T-helper 2 cell treated with Interferon-gamma antibody and Interleukin-4, amounts not matched to agents 5 μg/mL and 100 μg/mL, for 36 hours (primary cell): ENCODE measurements around the gene AHSG.

ENCODE experiments used
- DNase-seq: peaks from one replicate; pipeline ENCODE4 v3.0.0; 2021; ENCODE audit warnings: low spot score
- H3K27ac Mint-ChIP-seq: one replicate; pipeline ENCODE4 v1.8.0; 2021; ENCODE audit warnings: mild to moderate bottlenecking, mixed read lengths
- H3K27me3 Mint-ChIP-seq: one replicate; pipeline ENCODE4 v1.8.0; 2021; ENCODE audit warnings: low read depth, mixed read lengths
- H3K36me3 Mint-ChIP-seq: one replicate; pipeline ENCODE4 v1.8.0; 2021; ENCODE audit warnings: low read depth, mixed read lengths
- H3K4me1 Mint-ChIP-seq: one replicate; pipeline ENCODE4 v1.8.0; 2021; ENCODE audit warnings: low read depth, mixed read lengths
- H3K4me3 Mint-ChIP-seq: one replicate; pipeline ENCODE4 v1.8.0; 2022; ENCODE audit warnings: mild to moderate bottlenecking, moderate library complexity, mixed read lengths
- H3K9me3 Mint-ChIP-seq: one replicate; pipeline ENCODE4 v1.8.0; 2021; ENCODE audit warnings: mixed read lengths

AHSG gene

DNA sequence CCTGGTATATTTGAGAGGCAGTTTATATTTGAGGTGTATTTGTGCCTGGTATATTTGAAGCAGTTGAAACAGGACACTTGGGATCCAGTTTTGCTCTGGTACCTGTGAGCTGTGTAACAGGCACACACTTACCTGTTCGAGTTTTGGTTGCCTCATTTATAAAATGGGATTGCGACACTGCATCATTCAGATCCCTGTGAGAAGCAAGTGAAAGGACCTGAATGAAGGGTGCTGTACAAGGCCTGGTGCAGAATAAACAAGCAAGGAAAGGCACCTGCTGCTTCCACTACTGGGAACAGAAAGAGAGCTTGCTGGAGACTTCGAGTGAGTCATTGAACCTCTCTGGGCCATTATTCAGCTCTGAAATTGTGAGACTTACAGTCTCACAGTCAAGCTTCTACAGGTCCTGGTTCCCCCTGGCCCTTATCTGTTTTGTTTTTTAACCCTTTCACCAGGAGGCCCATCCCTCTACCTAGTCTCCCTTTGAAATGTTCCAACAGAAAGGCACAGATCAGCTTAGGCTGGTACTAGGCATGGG is 38.9 kb downstream of the AHSG start:
- H3K36me3 Mint-ChIP-seq, result no peaks in the 10 kb centered on the region
- no peak overlapping the region for H3K4me3 Mint-ChIP-seq
- no peak overlapping the region for H3K27ac Mint-ChIP-seq
- H3K27me3 Mint-ChIP-seq, result peaks cover 13% of the 10 kb centered on the region
- no peak for DNase-seq
- H3K9me3 Mint-ChIP-seq, result no peaks in the 10 kb centered on the region
- H3K4me1 Mint-ChIP-seq, result no peaks in the 10 kb centered on the region

GRCh38 chr3:186653080-186653707 is 40.3 kb downstream of the AHSG start:
- Mint-ChIP-seq H3K27me3 (peaks cover 20% of the 10 kb centered on the region), H3K4me3 (no peak overlapping the region), H3K4me1 (no peaks in the 10 kb centered on the region), H3K36me3 (no peaks in the 10 kb centered on the region), H3K9me3 (no peaks in the 10 kb centered on the region), H3K27ac (no peak overlapping the region)
- DNase-seq, result no peak

- DNase-seq, result no peak
- Mint-ChIP-seq H3K27me3 (peaks cover 25% of the 10 kb centered on the region), H3K36me3 (no peaks in the 10 kb centered on the region), H3K4me1 (no peaks in the 10 kb centered on the region), H3K9me3 (no peaks in the 10 kb centered on the region), H3K4me3 (no peak overlapping the region), H3K27ac (no peak overlapping the region)
Observed at GRCh38 chr3:186653984-186654383, 41.1 kb downstream of the AHSG start.

- Mint-ChIP-seq H3K27me3 (peaks cover 35% of the 10 kb centered on the region), H3K9me3 (no peaks in the 10 kb centered on the region), H3K36me3 (no peaks in the 10 kb centered on the region), H3K4me3 (no peak overlapping the region), H3K4me1 (no peaks in the 10 kb centered on the region), H3K27ac (no peak overlapping the region)
- no peak for DNase-seq
Observed at GRCh38 chr3:186663361-186664118, 50.7 kb downstream of the AHSG start.

DNA sequence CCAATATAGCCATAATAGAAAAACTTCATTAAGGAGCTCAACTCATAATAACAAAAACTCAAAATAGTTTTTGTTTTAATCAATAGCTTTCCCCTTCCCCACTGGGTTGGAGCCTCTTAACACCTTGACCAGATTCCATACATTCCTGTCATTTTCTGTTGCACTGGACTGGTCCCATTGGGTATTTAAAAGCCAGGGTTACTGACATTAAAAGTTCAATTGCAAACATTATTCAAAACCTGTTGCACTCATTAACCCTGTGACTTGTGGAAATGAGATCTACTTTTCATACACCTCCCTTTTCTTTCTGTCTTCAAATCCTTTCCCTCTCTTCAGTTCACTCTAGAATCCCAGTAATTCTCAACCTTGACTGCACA is 51.2 kb downstream of the AHSG start:
- Mint-ChIP-seq H3K4me3 (no peak overlapping the region), H3K27ac (no peak overlapping the region), H3K9me3 (no peaks in the 10 kb centered on the region), H3K4me1 (no peaks in the 10 kb centered on the region), H3K36me3 (no peaks in the 10 kb centered on the region), H3K27me3 (peaks cover 31% of the 10 kb centered on the region)
- no peak for DNase-seq

DNA sequence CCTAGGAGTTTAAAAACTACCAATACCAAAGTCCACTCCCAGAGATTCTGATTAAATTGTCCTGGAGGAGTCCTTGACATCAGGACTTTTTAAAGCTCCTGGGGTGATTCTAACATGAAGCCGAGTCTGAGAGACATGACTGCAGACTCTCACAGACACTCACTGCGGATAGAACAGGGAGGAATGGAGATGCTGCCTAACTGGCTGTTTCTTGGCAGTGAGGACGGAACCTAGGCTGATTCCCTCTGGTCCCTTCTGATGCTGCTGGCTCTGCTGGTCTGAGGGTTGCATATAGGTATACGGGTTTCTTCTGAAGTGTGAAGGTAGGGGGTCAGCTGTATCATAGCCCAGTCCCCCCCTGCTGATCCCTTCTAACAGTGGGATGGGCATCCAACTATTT is 51.6 kb downstream of the AHSG start:
- Mint-ChIP-seq H3K4me1 (peaks cover 4% of the 10 kb centered on the region), H3K36me3 (no peaks in the 10 kb centered on the region), H3K27me3 (peaks cover 27% of the 10 kb centered on the region), H3K9me3 (no peaks in the 10 kb centered on the region), H3K4me3 (no peak overlapping the region), H3K27ac (no peak overlapping the region)
- DNase-seq, result no peak

- Mint-ChIP-seq H3K27me3 (peaks cover 25% of the 10 kb centered on the region), H3K36me3 (no peaks in the 10 kb centered on the region), H3K4me1 (peaks cover 12% of the 10 kb centered on the region), H3K4me3 (no peak within 1 kb of the TSS), H3K27ac (no peak within 1 kb of the TSS), H3K9me3 (no peaks in the 10 kb centered on the region)
- no peak for DNase-seq
Observed at GRCh38 chr3:186665625-186666188, 52.8 kb downstream of the AHSG start, which contains the start of gene HRG. HRG (plus strand) TSS chr3:186666014; CDS start chr3:186666032, 18 bp downstream.

DNA sequence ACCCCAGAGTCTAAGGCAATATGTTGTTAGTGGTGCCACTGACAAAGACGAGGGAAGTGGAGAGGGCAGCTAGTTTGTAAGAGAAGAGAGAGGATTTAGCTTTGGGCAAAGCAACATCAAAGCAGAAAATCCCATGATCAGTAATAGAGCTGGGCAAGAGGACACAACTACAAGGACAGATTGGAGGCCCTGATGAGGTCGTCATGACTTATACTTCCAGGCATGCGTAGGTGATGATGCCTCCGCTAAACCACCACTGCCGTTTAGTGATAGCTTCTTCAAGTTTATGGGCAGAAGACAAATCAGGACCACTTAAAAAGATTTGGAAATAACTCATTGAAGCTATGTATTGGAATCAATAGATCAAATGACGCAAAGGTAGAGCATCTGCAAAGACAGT is 55.6 kb downstream of the AHSG start:
- H3K27ac Mint-ChIP-seq, result no peak overlapping the region
- peaks cover 12% of the 10 kb centered on the region for H3K4me1 Mint-ChIP-seq
- H3K36me3 Mint-ChIP-seq, result no peaks in the 10 kb centered on the region
- H3K9me3 Mint-ChIP-seq, result no peaks in the 10 kb centered on the region
- no peak for DNase-seq
- peaks cover 24% of the 10 kb centered on the region for H3K27me3 Mint-ChIP-seq
- H3K4me3 Mint-ChIP-seq, result no peak overlapping the region

DNA sequence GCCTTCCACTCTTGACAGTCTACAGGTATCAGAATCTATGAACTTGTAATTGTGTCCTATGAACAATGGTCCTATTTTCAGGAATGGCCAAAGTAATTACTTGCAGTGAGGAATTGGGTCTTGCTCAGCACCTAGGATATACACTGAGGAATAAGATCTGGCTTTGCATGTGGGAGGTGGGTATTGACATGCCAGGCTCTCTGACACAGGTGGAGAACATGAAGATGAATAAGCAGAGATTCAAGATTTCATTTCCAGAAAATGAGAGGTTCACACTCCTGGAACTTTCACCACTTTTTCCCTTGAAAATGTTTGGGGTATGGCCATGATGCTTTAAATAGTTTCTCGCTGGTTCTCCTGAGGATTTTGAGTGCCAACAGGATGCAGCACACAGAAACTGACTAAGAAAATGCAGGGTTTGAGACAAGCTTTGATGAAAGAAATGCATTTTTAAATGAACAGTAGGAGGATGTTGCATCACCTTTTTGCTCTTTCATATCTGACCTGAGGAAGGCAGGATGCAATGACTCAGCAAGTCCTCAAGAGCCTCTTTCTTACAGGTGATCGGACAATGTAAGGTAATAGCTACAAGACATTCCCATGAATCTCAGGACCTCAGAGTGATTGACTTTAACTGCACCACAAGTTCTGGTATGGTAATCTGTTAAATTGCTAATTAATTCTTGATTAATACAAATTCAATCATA is 56.7 kb downstream of the AHSG start:
- no peaks in the 10 kb centered on the region for H3K36me3 Mint-ChIP-seq
- H3K4me3 Mint-ChIP-seq, result no peak overlapping the region
- peaks cover 12% of the 10 kb centered on the region for H3K4me1 Mint-ChIP-seq
- no peak overlapping the region for H3K27ac Mint-ChIP-seq
- H3K27me3 Mint-ChIP-seq, result peaks cover 26% of the 10 kb centered on the region
- H3K9me3 Mint-ChIP-seq, result no peaks in the 10 kb centered on the region
- DNase-seq, result no peak

DNA sequence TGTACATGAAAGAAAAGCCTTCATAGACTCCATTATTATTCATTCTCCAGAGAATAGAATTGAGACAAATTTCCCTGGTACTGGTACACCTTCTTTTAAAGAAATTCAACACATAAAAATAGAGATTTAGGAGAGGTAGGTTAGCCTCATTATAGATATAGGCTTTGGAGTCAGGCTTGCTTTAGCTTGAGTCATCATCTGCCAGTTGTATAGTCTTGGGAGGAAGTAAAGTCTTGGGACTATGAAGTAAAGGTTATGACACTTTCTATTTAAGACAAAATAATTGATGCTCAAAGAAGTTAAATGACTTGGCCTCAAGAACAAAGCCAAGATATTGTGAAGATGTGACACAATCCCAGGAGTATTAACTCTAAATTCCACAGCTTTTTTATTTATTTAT is 57.3 kb downstream of the AHSG start:
- no peaks in the 10 kb centered on the region for H3K9me3 Mint-ChIP-seq
- peaks cover 30% of the 10 kb centered on the region for H3K27me3 Mint-ChIP-seq
- H3K4me3 Mint-ChIP-seq, result no peak overlapping the region
- DNase-seq, result no peak
- no peak overlapping the region for H3K27ac Mint-ChIP-seq
- H3K4me1 Mint-ChIP-seq, result peaks cover 12% of the 10 kb centered on the region
- no peaks in the 10 kb centered on the region for H3K36me3 Mint-ChIP-seq
